Activated naive CD8-positive, alpha-beta T cell treated with anti-CD3 and anti-CD28 coated beads for 36 hours (primary cell): ENCODE data around the gene RNF111. TPM values are rescaled to one million over a fixed set of nuclear protein-coding genes. Genes with fewer than 3 reads are reported as not detected.

Experiments used
- DNase-seq: peaks from one replicate; pipeline ENCODE4 v3.0.0; 2021
- H3K27ac Mint-ChIP-seq: one replicate; pipeline ENCODE4 v1.8.0; 2022; ENCODE audit warnings: mild to moderate bottlenecking, moderate library complexity, mixed read lengths
- H3K27me3 Mint-ChIP-seq: one replicate; pipeline ENCODE4 v1.8.0; 2022; ENCODE audit warnings: mild to moderate bottlenecking, mixed read lengths
- H3K36me3 Mint-ChIP-seq: one replicate; pipeline ENCODE4 v1.8.0; 2021; ENCODE audit warnings: mild to moderate bottlenecking, mixed read lengths
- H3K4me1 Mint-ChIP-seq: one replicate; pipeline ENCODE4 v1.8.0; 2021; ENCODE audit warnings: mixed read lengths
- H3K4me3 Mint-ChIP-seq: one replicate; pipeline ENCODE4 v1.8.0; 2022; ENCODE audit warnings: mild to moderate bottlenecking, moderate library complexity, mixed read lengths
- H3K9me3 Mint-ChIP-seq: one replicate; pipeline ENCODE4 v1.8.0; 2022; ENCODE audit warnings: mixed read lengths
- total RNA-seq, 2 experiments: library from RNA; stranded (reverse); gene quantifications; one replicate each; pipeline ENCODE4 v1.2.3, GENCODE V29; 2021

RNF111 gene
- total RNA-seq, result 10 to 100 TPM; 19.9 to 23.1 TPM

DNA sequence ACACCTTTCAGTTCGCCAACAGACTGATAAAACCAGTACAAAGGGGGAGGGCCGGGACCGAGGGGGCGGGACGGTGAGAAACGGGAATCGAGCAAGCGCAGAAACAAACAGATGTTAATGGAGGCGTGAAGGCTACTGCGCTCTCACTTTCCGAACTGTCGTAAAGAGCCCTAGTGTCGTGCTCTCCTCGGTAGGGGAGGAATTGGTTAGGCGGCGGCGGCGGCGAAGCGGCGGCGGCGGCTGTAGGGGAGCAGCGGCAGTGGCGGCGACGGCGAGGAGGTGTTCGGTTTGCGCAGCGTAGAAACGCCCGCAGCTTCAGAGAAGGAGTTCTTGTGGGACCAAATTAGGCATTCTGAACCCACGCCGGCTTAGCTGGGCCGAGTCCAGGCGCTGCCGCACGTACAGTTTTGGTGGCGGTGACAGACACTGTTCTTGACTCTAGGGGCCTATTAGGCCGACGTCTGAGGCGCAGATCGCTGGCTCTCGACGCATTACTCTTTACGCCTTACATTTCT is at the start of gene RNF111:
Gene RNF111, plus strand, starts transcription at position 173 of the 515 bp plus-strand sequence. CDS start 43,160 bp downstream, outside the sequence.
- Mint-ChIP-seq H3K4me1 (peaks cover 31% of the 10 kb centered on the region), H3K36me3 (peaks cover 19% of the 10 kb centered on the region), H3K27ac (peak within 1 kb of the TSS; percentile 80), H3K27me3 (no peaks in the 10 kb centered on the region), H3K9me3 (no peaks in the 10 kb centered on the region), H3K4me3 (peak within 1 kb of the TSS; percentile 89)
- DNase-seq, result peak; percentile 86

DNA sequence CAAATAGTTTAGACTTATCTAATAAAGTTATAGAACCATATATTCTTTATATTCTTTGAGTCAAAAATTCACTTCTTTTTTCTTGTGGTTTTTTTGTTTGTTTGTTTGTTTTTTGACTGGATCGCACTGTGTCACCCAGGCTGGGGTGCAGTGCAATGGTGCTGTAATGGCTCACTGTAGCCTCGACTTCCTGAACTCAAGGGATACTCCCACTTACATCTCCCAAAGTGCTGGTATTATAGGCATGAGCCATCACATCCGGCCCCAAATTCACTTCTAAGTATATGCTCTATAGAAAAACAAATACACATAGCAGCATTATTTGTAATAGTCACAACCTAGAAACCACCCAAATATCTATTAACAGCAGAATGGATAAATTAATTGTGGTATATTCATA is 40.3 kb upstream of the RNF111 start:
- Mint-ChIP-seq H3K9me3 (no peaks in the 10 kb centered on the region), H3K27me3 (no peaks in the 10 kb centered on the region), H3K27ac (no peak overlapping the region), H3K36me3 (no peaks in the 10 kb centered on the region), H3K4me1 (no peaks in the 10 kb centered on the region), H3K4me3 (no peak overlapping the region)
- DNase-seq, result no peak

DNA sequence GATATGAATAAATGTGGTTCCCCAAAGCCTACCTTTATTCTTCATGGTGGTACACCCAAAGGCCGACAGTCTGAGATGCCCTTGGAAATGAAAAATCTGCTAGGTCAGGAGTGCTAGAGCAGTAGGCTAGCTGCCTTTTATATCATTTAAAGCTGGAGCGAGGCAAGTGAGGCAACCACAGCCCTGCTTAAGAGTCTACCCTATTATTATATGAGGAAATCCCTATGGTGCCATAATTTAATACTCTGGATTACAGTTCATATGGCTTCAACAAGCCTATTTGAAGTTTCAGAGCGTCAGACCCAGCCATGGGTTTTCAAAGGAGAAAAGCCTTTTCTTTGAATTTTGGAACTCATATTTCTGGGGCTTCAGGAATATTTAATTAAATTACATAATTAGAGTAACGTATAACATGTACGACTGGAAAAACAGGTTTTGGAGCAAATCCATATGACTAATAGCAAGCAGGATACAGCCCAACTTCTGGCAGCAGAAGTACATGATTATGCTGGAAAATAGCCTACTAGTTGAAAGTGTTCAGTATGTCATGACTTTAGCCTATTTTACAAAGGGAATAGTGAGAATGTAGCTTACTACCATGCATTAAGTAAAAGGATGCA is 36.0 kb upstream of the RNF111 start:
- Mint-ChIP-seq H3K4me1 (peaks cover 7% of the 10 kb centered on the region), H3K9me3 (no peaks in the 10 kb centered on the region), H3K27me3 (no peaks in the 10 kb centered on the region), H3K27ac (no peak overlapping the region), H3K36me3 (no peaks in the 10 kb centered on the region), H3K4me3 (no peak overlapping the region)
- no peak for DNase-seq

DNA sequence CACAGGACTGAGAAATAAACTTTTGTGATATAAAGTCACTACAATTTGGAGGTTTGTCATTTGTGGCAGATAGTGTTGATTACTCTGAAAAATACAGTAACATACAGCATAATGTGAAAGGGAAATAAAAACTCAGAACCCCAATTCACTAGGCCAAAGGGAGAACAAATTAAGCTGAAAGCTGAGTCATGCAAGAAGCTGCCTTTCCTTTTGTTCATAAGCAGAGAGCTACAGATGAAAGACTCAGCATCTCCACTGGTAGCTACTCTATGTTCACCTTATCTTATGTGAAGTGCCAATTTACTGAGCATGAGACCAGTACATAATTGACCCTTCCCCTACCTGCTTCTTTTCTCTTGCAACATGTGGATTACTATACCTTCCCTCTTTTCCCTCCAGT is 34.7 kb upstream of the RNF111 start:
- no peak overlapping the region for H3K4me3 Mint-ChIP-seq
- DNase-seq, result no peak
- H3K27ac Mint-ChIP-seq, result peak overlapping the region; percentile 35
- no peaks in the 10 kb centered on the region for H3K27me3 Mint-ChIP-seq
- H3K4me1 Mint-ChIP-seq, result peaks cover 10% of the 10 kb centered on the region
- no peaks in the 10 kb centered on the region for H3K36me3 Mint-ChIP-seq
- no peaks in the 10 kb centered on the region for H3K9me3 Mint-ChIP-seq

DNA sequence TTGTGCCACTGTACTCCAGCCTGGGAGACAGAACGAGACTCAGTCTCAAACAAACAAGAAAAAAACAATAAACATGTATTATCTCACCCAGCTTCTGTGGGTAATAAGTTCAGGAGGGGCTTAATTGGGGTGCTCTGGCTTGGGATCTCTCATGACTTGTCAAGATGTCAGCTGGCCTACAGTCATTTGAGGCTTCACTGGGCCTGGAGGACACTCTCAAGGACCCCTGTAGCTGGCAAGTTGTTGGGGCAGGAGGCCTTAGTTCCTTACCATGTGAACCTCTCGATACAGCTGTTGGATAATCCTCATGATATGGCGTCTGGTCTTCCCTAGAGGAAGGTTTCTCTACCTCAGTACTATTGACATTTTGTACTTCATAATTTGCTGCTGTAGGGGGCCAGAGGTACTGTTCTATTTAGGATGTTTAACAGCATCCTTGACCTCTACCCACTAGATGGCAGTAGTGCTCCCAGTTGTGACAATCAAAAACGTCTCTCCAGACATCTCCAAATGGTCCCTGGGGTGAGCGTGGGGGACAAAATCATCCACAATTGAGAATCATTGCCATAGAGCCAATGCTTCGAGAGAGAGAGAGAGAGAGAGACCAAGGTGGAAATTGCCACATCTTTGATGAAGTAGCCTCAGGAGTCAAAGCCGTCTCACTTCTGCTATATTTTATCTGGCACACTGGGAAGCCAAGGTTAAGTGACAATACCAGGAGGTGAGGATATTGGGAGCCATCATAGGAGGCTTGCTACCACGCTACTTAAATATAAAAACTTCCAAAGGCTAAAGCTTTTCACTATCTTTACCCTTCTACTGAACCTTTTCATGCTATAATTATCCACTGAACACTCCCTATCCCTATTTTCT is 30.1 kb upstream of the RNF111 start:
- no peaks in the 10 kb centered on the region for H3K36me3 Mint-ChIP-seq
- H3K4me1 Mint-ChIP-seq, result peaks cover 10% of the 10 kb centered on the region
- H3K27me3 Mint-ChIP-seq, result no peaks in the 10 kb centered on the region
- DNase-seq, result peak; percentile 42
- no peak overlapping the region for H3K4me3 Mint-ChIP-seq
- no peaks in the 10 kb centered on the region for H3K9me3 Mint-ChIP-seq
- H3K27ac Mint-ChIP-seq, result no peak overlapping the region

DNA sequence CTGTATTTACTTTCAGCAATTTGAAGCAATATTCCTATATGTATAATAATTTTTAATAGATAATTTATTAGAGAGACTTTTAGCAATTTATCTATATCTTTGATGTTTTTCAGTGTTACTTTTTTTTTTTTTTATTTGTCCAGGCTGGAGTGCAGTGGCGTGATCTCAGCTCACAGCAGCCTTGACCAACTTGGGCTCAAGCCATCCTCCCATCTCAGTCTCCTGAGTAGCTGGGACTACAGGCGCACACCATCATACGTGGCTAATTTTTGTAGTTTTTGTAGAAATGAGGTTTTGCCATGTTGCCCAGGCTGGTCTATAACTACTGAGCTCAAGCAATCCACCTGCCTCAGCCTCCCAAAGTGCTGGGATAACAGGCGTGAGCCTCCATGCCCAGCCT is 28.7 kb upstream of the RNF111 start:
- Mint-ChIP-seq H3K9me3 (no peaks in the 10 kb centered on the region), H3K4me1 (peaks cover 3% of the 10 kb centered on the region), H3K27me3 (no peaks in the 10 kb centered on the region), H3K4me3 (no peak overlapping the region), H3K27ac (no peak overlapping the region), H3K36me3 (no peaks in the 10 kb centered on the region)
- DNase-seq, result no peak

DNA sequence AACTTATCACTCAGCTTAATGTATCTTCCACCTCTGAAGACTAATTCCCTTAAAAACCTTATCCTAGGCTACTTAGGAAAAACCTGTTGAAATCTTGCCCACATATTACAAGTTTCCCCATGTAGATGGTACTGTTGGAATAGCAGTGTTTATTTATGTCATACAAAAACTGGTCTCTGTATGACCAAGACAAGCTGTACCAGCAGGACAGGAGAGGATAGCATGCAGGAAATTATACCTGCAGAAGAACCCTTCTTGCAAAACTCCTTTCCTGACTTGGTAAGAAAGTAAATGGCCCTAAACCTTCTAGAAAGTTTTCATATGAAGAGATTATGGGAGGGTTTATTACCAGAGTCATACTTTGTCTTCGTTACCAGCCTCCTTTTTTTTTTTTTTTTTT is 25.3 kb upstream of the RNF111 start:
- Mint-ChIP-seq H3K36me3 (no peaks in the 10 kb centered on the region), H3K4me1 (peaks cover 3% of the 10 kb centered on the region), H3K27ac (no peak overlapping the region), H3K9me3 (no peaks in the 10 kb centered on the region), H3K27me3 (no peaks in the 10 kb centered on the region), H3K4me3 (no peak overlapping the region)
- no peak for DNase-seq

DNA sequence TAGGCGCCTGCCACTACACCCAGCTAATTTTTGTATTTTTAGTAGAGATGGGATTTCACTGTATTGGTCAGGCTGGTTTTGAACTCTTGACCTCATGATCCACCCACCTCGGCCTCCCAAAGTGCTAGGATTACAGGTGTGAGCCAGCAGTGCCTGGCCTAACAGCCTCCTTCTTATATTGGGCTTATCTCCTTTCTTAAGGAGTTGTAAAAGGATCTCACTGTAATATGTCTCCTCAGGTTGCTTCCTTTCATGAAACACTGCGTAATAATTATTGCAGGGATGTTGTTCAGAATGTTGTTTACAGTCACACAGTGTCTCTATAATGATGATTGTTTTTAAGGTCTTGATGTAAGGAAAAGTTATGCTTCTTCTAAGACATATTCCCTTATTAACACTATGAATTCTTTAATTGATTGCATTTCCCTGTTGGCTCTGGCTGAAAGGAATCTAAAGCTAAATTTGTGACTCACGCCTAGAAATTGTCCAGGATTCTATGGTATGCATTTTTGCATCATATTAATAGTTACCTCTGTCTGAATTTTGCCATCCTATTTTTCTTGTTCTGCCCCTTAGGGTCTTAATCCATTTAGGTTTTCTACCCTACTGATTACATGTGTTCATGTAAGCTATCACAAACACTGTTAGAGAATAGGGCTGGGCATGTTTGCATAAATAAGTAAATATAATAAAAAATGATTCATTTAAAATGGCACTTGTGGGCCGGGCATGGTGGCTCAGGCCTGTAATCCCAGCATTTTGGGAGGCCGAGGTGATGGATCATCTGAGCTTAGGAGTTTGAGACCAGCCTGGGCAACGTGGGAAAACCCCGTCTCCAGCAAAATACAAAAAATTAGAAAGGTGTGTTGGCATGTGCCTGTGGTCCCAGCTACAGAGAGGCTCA is 24.5 kb upstream of the RNF111 start:
- Mint-ChIP-seq H3K4me1 (no peaks in the 10 kb centered on the region), H3K27ac (no peak overlapping the region), H3K9me3 (no peaks in the 10 kb centered on the region), H3K36me3 (no peaks in the 10 kb centered on the region), H3K4me3 (no peak overlapping the region), H3K27me3 (no peaks in the 10 kb centered on the region)
- no peak for DNase-seq

DNA sequence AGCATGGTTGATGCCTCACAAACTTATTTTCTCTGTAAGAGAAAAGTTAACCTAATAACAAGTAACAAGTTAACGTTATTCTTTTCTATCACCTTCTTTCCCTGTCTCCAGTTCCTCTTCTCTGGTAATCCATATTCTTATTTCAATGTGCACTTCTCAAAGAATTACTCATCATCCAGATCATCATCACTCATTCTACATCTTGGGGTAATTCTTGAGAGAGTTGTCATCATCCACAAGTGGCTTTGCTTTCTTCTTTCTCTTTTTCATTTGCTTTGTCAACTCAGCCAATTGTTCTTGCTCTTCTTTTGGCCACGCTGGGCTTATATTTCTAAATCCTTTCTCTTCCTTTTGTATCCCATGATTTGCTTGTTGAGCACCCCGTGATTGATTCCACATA is 20.8 kb upstream of the RNF111 start:
- Mint-ChIP-seq H3K27me3 (peaks cover 3% of the 10 kb centered on the region), H3K4me1 (no peaks in the 10 kb centered on the region), H3K36me3 (no peaks in the 10 kb centered on the region), H3K4me3 (no peak overlapping the region), H3K9me3 (no peaks in the 10 kb centered on the region), H3K27ac (no peak overlapping the region)
- no peak for DNase-seq

DNA sequence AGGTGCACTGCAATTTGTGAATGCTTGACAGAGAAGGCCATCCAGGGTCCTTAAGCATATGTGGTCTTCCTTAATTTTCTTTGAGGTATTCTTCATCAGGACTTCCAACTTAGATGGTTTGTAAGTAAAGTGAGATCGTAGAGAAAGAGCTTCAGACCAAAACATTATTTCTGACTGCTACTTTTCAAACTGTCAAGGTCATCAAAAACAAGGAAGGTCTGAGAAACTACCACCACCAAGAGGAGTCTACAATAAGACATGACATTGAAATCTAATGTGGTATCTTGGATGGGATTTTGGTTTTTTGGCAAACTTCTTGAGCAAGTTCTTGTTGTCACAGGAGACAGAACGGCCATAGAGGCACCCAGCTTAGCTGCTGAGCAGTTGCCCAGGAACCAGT is 20.0 kb upstream of the RNF111 start:
- Mint-ChIP-seq H3K27ac (no peak overlapping the region), H3K27me3 (peaks cover 3% of the 10 kb centered on the region), H3K36me3 (no peaks in the 10 kb centered on the region), H3K4me3 (no peak overlapping the region), H3K4me1 (no peaks in the 10 kb centered on the region), H3K9me3 (no peaks in the 10 kb centered on the region)
- no peak for DNase-seq

DNA sequence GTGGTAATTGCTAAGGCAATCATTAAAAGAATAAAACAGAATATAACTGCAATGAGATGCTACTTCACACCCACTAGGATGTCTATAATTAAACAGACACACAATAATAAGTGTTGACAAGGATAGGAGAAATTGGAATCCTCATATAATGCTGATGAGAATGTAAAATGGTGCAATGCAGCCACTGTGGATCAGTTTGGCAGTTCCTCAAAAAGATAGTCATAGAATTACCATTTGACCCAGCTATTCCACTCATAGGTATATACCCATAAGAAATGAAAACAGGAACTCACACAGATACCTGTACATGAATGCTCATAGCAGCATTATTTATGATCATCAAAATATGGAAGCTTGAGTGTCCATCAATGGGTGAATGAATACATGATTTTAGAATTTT is 9.6 kb upstream of the RNF111 start:
- no peaks in the 10 kb centered on the region for H3K36me3 Mint-ChIP-seq
- H3K4me3 Mint-ChIP-seq, result no peak overlapping the region
- H3K4me1 Mint-ChIP-seq, result peaks cover 41% of the 10 kb centered on the region
- H3K9me3 Mint-ChIP-seq, result no peaks in the 10 kb centered on the region
- no peak for DNase-seq
- no peaks in the 10 kb centered on the region for H3K27me3 Mint-ChIP-seq
- no peak overlapping the region for H3K27ac Mint-ChIP-seq

DNA sequence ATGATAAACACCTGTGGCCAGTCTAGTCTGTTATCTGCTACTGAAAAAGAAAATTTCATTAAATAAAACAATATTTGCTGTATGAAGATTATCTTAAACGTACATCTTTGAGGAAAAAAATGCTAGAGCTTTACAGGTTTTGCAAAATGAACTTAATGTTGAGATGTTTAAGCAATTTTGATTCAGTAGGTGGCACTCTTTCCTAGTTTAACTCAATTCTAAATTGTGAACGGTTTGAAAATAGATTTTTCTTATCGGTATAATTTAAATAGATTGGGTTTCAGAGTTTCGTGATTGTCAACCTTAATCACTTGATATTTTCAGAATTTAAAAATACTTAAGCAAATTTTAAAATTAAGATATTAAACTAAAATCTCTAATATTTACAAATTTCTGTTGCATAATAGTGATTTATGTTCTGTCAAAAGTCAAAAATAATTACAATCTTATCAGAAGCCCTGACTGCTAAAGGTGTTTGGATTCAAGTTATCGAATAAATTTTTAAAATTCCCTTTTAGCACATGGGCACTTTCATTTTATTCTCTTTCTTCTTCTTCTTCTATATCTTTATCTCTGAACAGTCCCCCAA is 7.0 kb upstream of the RNF111 start:
- Mint-ChIP-seq H3K27ac (no peak overlapping the region), H3K4me3 (peak overlapping the region; percentile 5)

DNA sequence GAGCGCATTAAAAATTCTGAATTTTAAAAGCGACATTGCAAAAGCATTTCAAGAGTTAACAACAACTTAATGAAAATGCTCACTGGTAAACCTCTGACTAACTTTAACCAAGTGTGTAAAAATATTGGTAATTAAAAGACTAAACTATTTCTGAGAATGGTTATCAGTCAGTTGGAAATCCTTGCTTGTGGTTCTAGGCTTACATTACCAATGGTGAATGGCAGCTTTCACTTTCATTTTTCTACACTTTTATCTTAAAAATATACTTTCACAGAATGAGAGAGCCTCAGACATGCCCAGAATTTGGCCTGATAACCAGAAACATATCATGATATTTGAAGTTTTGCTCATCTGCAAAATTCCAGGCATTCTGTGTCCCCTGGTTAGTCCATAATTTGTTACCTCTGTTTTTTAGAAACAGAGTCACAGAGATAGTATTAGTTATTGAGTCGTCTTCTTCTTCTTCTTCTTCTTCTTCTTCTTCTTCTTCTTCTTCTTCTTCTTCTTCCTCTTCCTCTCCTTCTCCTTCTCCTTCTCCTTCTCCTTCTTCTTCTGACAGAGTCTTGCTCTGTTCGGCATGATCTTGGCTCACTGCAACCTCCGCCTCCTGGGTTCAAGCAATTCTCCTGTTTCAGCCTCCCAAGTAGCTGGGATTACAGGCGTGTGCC is 5.5 kb upstream of the RNF111 start:
- H3K27me3 Mint-ChIP-seq, result no peaks in the 10 kb centered on the region
- no peaks in the 10 kb centered on the region for H3K9me3 Mint-ChIP-seq
- H3K4me1 Mint-ChIP-seq, result peaks cover 34% of the 10 kb centered on the region
- no peak for DNase-seq
- no peaks in the 10 kb centered on the region for H3K36me3 Mint-ChIP-seq
- H3K27ac Mint-ChIP-seq, result peak overlapping the region; percentile 70
- peak overlapping the region; percentile 34 for H3K4me3 Mint-ChIP-seq

More for the DNA sequence above, 7.0 kb upstream of the RNF111 start:
- H3K4me1 Mint-ChIP-seq, result peaks cover 38% of the 10 kb centered on the region
- H3K9me3 Mint-ChIP-seq, result no peaks in the 10 kb centered on the region
- H3K27me3 Mint-ChIP-seq, result no peaks in the 10 kb centered on the region
- no peak for DNase-seq
- H3K36me3 Mint-ChIP-seq, result no peaks in the 10 kb centered on the region

DNA sequence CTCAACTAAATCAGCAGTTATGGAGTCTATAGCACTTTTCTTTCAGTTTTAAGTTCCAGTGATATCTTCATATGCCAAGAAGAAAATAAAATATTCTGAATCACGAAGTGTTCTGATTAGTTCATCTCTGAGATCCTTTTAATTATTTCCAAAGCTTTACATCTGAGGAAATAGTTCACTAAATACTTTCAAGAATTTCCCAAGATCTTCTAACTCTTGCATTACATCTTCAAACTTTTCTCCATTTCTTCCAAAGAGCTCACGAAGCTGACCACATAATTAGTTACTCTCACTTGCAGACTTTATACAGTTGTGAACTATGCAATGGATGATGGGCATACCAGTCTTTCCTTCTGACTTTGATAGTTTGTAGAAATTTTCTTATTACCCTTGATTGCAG is 4.2 kb upstream of the RNF111 start:
- Mint-ChIP-seq H3K9me3 (no peaks in the 10 kb centered on the region), H3K4me1 (peaks cover 36% of the 10 kb centered on the region), H3K27ac (no peak overlapping the region), H3K4me3 (no peak overlapping the region), H3K36me3 (no peaks in the 10 kb centered on the region), H3K27me3 (no peaks in the 10 kb centered on the region)
- no peak for DNase-seq
